ENCODE results near the gene IER5. TPM values are rescaled to one million over a fixed set of nuclear protein-coding genes. Genes with fewer than 3 reads are reported as not detected.

Gene IER5
- total and polyA plus RNA-seq, 9 of the 15 experiments (the other 6 are each of a cell fraction or from before 2014, with no cell fraction given) = 2.4 to 32.1 (median 12.0) TPM

GRCh38 chr1:181088079-181089016 is at the start of gene IER5 (continued):
- peak; percentile 25 for TF ChIP-seq E2F8 (IDR thresholded peaks at IDR 0.05; ENCODE audit: low read depth, partially characterized antibody)
- TF ChIP-seq ZNF318 (IDR thresholded peaks at IDR 0.05; ENCODE audit: borderline replicate concordance in 1 of 2, low read depth in 1 of 2) = no peak
- no peak for TF ChIP-seq KLF16 (IDR thresholded peaks at IDR 0.05)
- no peak for TF ChIP-seq ZNF76 (CRISPR knock-in tag; IDR thresholded peaks at IDR 0.05; ENCODE audit: borderline replicate concordance)
- no peak for TF ChIP-seq ELK3 (CRISPR knock-in tag; IDR thresholded peaks at IDR 0.05)
- peak; percentile 32; the same call in 1 of the 2 replicates for TF ChIP-seq FOSL1 (tag; conservative IDR thresholded peaks at IDR 0.05)
- TF ChIP-seq ZNF280A (IDR thresholded peaks at IDR 0.05; ENCODE audit: low read depth, partially characterized antibody) = no peak
- no peak for TF ChIP-seq NR4A1 (CRISPR knock-in tag; IDR thresholded peaks at IDR 0.05)
- TF ChIP-seq NR4A1 (tag; IDR thresholded peaks at IDR 0.05) = no peak
- peak; percentile 65; the same call in 1 of the 2 replicates for TF ChIP-seq PRMT5 (CRISPR knock-in tag; IDR thresholded peaks at IDR 0.05)
- TF ChIP-seq ZNF384 (IDR thresholded peaks at IDR 0.05; ENCODE audit: low read depth, low read length) = no peak
- no peak for TF ChIP-seq ZNF696 (CRISPR knock-in tag; conservative IDR thresholded peaks at IDR 0.05)
